CD14-positive monocyte (primary cell): ENCODE measurements around the gene PPA1. TPM values are rescaled to one million over a fixed set of nuclear protein-coding genes. Genes with fewer than 3 reads are reported as not detected.

Experiments used
- DNase-seq, 3 donors: peaks; one replicate each; pipeline ENCODE4 v3.0.0-alpha.2; 2011 to 2022
- H2AFZ ChIP-seq: 2 replicates; pipeline ENCODE4 v1.6.0; 2012; ENCODE audit warnings: mild to moderate bottlenecking, low read depth, low read length, inconsistent platforms; ENCODE audit not compliant: insufficient read depth, poor library complexity, severe bottlenecking
- H3K27ac ChIP-seq, 2 donors: 1 replicate in 1 of 2; 2 replicates in 1 of 2; pipeline ENCODE4 v1.5.1; 2012 to 2013; ENCODE audit warnings: low read length in 2 of 2, control low read depth in 1 of 2, inconsistent platforms in 1 of 2, low read depth in 1 of 2, mild to moderate bottlenecking in 1 of 2
- H3K27me3 ChIP-seq, 2 donors: one replicate each; pipeline versions ENCODE4 v1.6.0 to v1.6.1; 2011 to 2013; ENCODE audit warnings: low read length in 2 of 2; ENCODE audit not compliant: control insufficient read depth in 2 of 2, insufficient read depth in 2 of 2
- H3K36me3 ChIP-seq, 2 donors: replicated peaks in 1 of 2; 1 replicate in 1 of 2; 2 replicates in 1 of 2; pipeline versions ENCODE4 v1.5.1 to v1.6.1; 2012 to 2013; ENCODE audit warnings: low read length in 2 of 2, control low read depth in 1 of 2, inconsistent platforms in 1 of 2, mild to moderate bottlenecking in 1 of 2; ENCODE audit not compliant: insufficient read depth in 2 of 2, control insufficient read depth in 1 of 2
- H3K4me1 ChIP-seq, 2 donors: 1 replicate in 1 of 2; 2 replicates in 1 of 2; pipeline versions ENCODE4 v1.5.1 to v1.6.1; 2012 to 2013; ENCODE audit warnings: low read length in 2 of 2, control low read depth in 1 of 2, inconsistent platforms in 1 of 2, mild to moderate bottlenecking in 1 of 2, moderate library complexity in 1 of 2; ENCODE audit not compliant: insufficient read depth in 2 of 2, control insufficient read depth in 1 of 2
- H3K4me2 ChIP-seq: replicated peaks from 2 replicates; pipeline ENCODE3; 2012; ENCODE audit warnings: low read length, moderate library complexity, mild to moderate bottlenecking; ENCODE audit not compliant: poor library complexity, severe bottlenecking; ENCODE audit errors: extremely low read depth
- H3K4me3 ChIP-seq, 3 experiments: fragments of 200-600 bp in 1 of 3; sonication (generic) in 1 of 3; replicated peaks in 1 of 3; 1 replicate in 2 of 3; 2 replicates in 1 of 3; pipeline ENCODE4 v1.5.1; 2011 to 2013; ENCODE audit warnings: low read length in 3 of 3, mild to moderate bottlenecking in 3 of 3, control low read depth in 2 of 3, low read depth in 2 of 3, inconsistent platforms in 1 of 3, moderate library complexity in 1 of 3
- H3K79me2 ChIP-seq: 2 replicates; pipeline ENCODE4 v1.6.0; 2012; ENCODE audit warnings: mild to moderate bottlenecking, control low read depth, inconsistent platforms, low read length, moderate library complexity; ENCODE audit not compliant: insufficient read depth
- H3K9ac ChIP-seq: 2 replicates; pipeline ENCODE4 v1.6.0; 2017; ENCODE audit warnings: low read length, mild to moderate bottlenecking; ENCODE audit not compliant: insufficient read depth, poor library complexity, severe bottlenecking
- H3K9me3 ChIP-seq, 2 donors: replicated peaks in 1 of 2; 1 replicate in 1 of 2; 2 replicates in 1 of 2; pipeline versions ENCODE4 v1.5.1 to v1.6.1; 2012 to 2013; ENCODE audit warnings: low read length in 2 of 2, control low read depth in 1 of 2; ENCODE audit not compliant: control insufficient read depth in 1 of 2, insufficient read depth in 1 of 2
- H4K20me1 ChIP-seq: 2 replicates; pipeline ENCODE4 v1.6.0; 2012; ENCODE audit warnings: mild to moderate bottlenecking, low read length, control low read depth, moderate library complexity; ENCODE audit not compliant: insufficient read depth
- H3K27ac Mint-ChIP-seq, 7 donors: one replicate each; pipeline ENCODE4 v1.8.0; 2020; ENCODE audit warnings: mild to moderate bottlenecking in 7 of 7, mixed read lengths in 7 of 7, moderate library complexity in 6 of 7, inconsistent platforms in 2 of 7
- H3K27me3 Mint-ChIP-seq, 3 donors: one replicate each; pipeline ENCODE4 v1.8.0; 2021 to 2022; ENCODE audit warnings: low read depth in 3 of 3, mild to moderate bottlenecking in 3 of 3, mixed read lengths in 3 of 3, moderate library complexity in 3 of 3, inconsistent platforms in 1 of 3
- H3K36me3 Mint-ChIP-seq, 2 donors: one replicate each; pipeline ENCODE4 v1.8.0; 2020; ENCODE audit warnings: mixed read lengths in 2 of 2, inconsistent platforms in 1 of 2, mild to moderate bottlenecking in 1 of 2
- H3K4me1 Mint-ChIP-seq: one replicate; pipeline ENCODE4 v1.8.0; 2020; ENCODE audit warnings: mild to moderate bottlenecking, mixed read lengths
- H3K4me3 Mint-ChIP-seq, 2 donors: one replicate each; pipeline ENCODE4 v1.8.0; 2020; ENCODE audit warnings: mild to moderate bottlenecking in 2 of 2, mixed read lengths in 2 of 2, moderate library complexity in 1 of 2
- H3K9me3 Mint-ChIP-seq, 7 donors: one replicate each; pipeline ENCODE4 v1.8.0; 2020 to 2022; ENCODE audit warnings: mixed read lengths in 7 of 7, mild to moderate bottlenecking in 6 of 7, moderate library complexity in 6 of 7, inconsistent platforms in 2 of 7
- CTCF ChIP-seq: fragments of 200-600 bp; IDR thresholded peaks from one replicate; pipeline ENCODE4 v1.8.0; 2022; ENCODE audit warnings: antibody characterized with exemption, mild to moderate bottlenecking
- WGBS: methylation state at CpG from one replicate; pipeline ENCODE4 v1.1.5; 2013; ENCODE audit warnings: missing lambda C conversion rate; ENCODE audit not compliant: insufficient coverage; 5-methylcytosine and 5-hydroxymethylcytosine counted together
- intact Hi-C, 2 donors: fragments of 100-400 bp; cut with micrococcal nuclease; formaldehyde crosslinking; loops; one replicate each; pipeline versions ENCODE4 v1.15.0 to v1.15.1; 2023
- polyA plus RNA-seq, 3 donors: library from polyadenylated mRNA; depleted of rRNA in 1 of 3; unstranded in 2 of 3; stranded (reverse) in 1 of 3; fragments of 300-500 nt in 2 of 3; fragments of >200 nt in 1 of 3; fragmentation: Illumina TruSeq in 2 of 3; gene quantifications; 1 replicate in 2 of 3; 2 replicates in 1 of 3; pipeline ENCODE4 v1.2.3, GENCODE V29; 2012 to 2021

Gene PPA1
- polyA plus RNA-seq, 3 donors: 30.9 to 125 (median 112) TPM

GRCh38 chr10:70212879-70213278 is 20.4 kb downstream of the PPA1 start:
- Mint-ChIP-seq H3K27ac (no peak overlapping the region), H3K9me3 (no peaks in the 10 kb centered on the region), H3K4me3 (no peak overlapping the region), H3K27me3 (peaks cover 0 to 2% (median 0%) of the 10 kb centered on the region in 3 donors), H3K36me3 (peaks cover 45 to 74% of the 10 kb centered on the region in 2 donors), H3K4me1 (no peaks in the 10 kb centered on the region)
- H3K27me3 ChIP-seq: no peaks in the 10 kb centered on the region
- DNase-seq: no peak
- no peaks in the 10 kb centered on the region for H3K4me1 ChIP-seq
- peaks cover 42 to 93% of the 10 kb centered on the region in 2 donors for H3K36me3 ChIP-seq
- no peak overlapping the region for H3K27ac ChIP-seq
- H3K79me2 ChIP-seq: no peaks in the 10 kb centered on the region
- no peak overlapping the region for H3K4me2 ChIP-seq
- no peaks in the 10 kb centered on the region for H3K9me3 ChIP-seq
- no peak overlapping the region for H2AFZ ChIP-seq
- H4K20me1 ChIP-seq: no peaks in the 10 kb centered on the region
- WGBS: no CpG with 5 or more reads among the region's 1 CpG
- no peak for TF ChIP-seq CTCF
- no peak overlapping the region for H3K9ac ChIP-seq
- intact Hi-C loops: no loop called here
- no peak overlapping the region for H3K4me3 ChIP-seq

- no peaks in the 10 kb centered on the region for H3K79me2 ChIP-seq
- peaks cover 42 to 93% of the 10 kb centered on the region in 2 donors for H3K36me3 ChIP-seq
- TF ChIP-seq CTCF: no peak
- no peaks in the 10 kb centered on the region for H3K9me3 ChIP-seq
- H3K4me1 Mint-ChIP-seq: no peaks in the 10 kb centered on the region
- H3K27ac ChIP-seq: no peak overlapping the region
- H3K4me3 Mint-ChIP-seq: no peak overlapping the region
- no peaks in the 10 kb centered on the region for H4K20me1 ChIP-seq
- H3K9me3 Mint-ChIP-seq: no peaks in the 10 kb centered on the region
- no peak overlapping the region for H2AFZ ChIP-seq
- H3K9ac ChIP-seq: no peak overlapping the region
- H3K36me3 Mint-ChIP-seq: peaks cover 47 to 77% of the 10 kb centered on the region in 2 donors
- intact Hi-C loops: no loop called here
- H3K27me3 ChIP-seq: no peaks in the 10 kb centered on the region
- H3K27me3 Mint-ChIP-seq: peaks cover 0 to 2% (median 0%) of the 10 kb centered on the region in 3 donors
- no peak overlapping the region for H3K27ac Mint-ChIP-seq
- no peak overlapping the region for H3K4me2 ChIP-seq
- DNase-seq: no peak
- H3K4me1 ChIP-seq: no peaks in the 10 kb centered on the region
- H3K4me3 ChIP-seq: no peak overlapping the region
Observed at GRCh38 chr10:70212277-70212676, 21.0 kb downstream of the PPA1 start.
